NCI-H1417 treated with DMSO at 0.1 percent for 48 hours (cell line): ENCODE results near the gene KLHL36.

Experiments used
- DNase-seq: peaks from one replicate; lab custom pipeline; 2025; lab: John Stamatoyannopoulos, UW

KLHL36 gene

GRCh38 chr16:84647828-84648594 is at the start of gene KLHL36:
KLHL36 (plus strand) TSS chr16:84648511; CDS start chr16:84650868, 2,357 bp downstream.
- no peak for DNase-seq

- peak; percentile 30 for DNase-seq
Measured at GRCh38 chr16:84599521-84600202, 48.6 kb upstream of the KLHL36 start.

GRCh38 chr16:84600343-84601229 is 47.7 kb upstream of the KLHL36 start:
- no peak for DNase-seq

- DNase-seq: no peak
Measured at GRCh38 chr16:84603140-84603816, 45.0 kb upstream of the KLHL36 start.

GRCh38 chr16:84603940-84604339 is 44.4 kb upstream of the KLHL36 start:
- no peak for DNase-seq

- DNase-seq: no peak
Measured at GRCh38 chr16:84604477-84605013, 43.8 kb upstream of the KLHL36 start.

- no peak for DNase-seq
Measured at GRCh38 chr16:84605339-84605848, 42.9 kb upstream of the KLHL36 start.

GRCh38 chr16:84606081-84606875 is 42.0 kb upstream of the KLHL36 start:
- no peak for DNase-seq

- no peak for DNase-seq
Measured at GRCh38 chr16:84607061-84607460, 41.2 kb upstream of the KLHL36 start.

- DNase-seq: no peak
Measured at GRCh38 chr16:84607694-84608093, 40.6 kb upstream of the KLHL36 start.

- DNase-seq: no peak
Measured at GRCh38 chr16:84608282-84608681, 40.0 kb upstream of the KLHL36 start.

- no peak for DNase-seq
Measured at GRCh38 chr16:84609563-84610177, 38.6 kb upstream of the KLHL36 start.

- no peak for DNase-seq
Measured at GRCh38 chr16:84610376-84610775, 37.9 kb upstream of the KLHL36 start.

GRCh38 chr16:84611041-84611440 is 37.3 kb upstream of the KLHL36 start:
- no peak for DNase-seq

GRCh38 chr16:84612686-84613085 is 35.6 kb upstream of the KLHL36 start:
- no peak for DNase-seq

GRCh38 chr16:84613408-84614072 is 34.8 kb upstream of the KLHL36 start:
- no peak for DNase-seq

- no peak for DNase-seq
Measured at GRCh38 chr16:84614073-84614459, 34.2 kb upstream of the KLHL36 start.

- no peak for DNase-seq
Measured at GRCh38 chr16:84614623-84614967, 33.7 kb upstream of the KLHL36 start.

- DNase-seq: no peak
Measured at GRCh38 chr16:84614968-84615813, 33.1 kb upstream of the KLHL36 start.
